GM21529 (cell line): ENCODE data around the gene SRF.

Experiments
- ATAC-seq: cut with Tn5 transposase; IDR thresholded peaks from one replicate; pipeline ENCODE4 v1.9.1; 2021; ENCODE audit not compliant: unreplicated experiment

Gene SRF

GRCh38 chr6:43146709-43147688, 24.1 kb upstream of the SRF start:
- no peak for ATAC-seq

DNA sequence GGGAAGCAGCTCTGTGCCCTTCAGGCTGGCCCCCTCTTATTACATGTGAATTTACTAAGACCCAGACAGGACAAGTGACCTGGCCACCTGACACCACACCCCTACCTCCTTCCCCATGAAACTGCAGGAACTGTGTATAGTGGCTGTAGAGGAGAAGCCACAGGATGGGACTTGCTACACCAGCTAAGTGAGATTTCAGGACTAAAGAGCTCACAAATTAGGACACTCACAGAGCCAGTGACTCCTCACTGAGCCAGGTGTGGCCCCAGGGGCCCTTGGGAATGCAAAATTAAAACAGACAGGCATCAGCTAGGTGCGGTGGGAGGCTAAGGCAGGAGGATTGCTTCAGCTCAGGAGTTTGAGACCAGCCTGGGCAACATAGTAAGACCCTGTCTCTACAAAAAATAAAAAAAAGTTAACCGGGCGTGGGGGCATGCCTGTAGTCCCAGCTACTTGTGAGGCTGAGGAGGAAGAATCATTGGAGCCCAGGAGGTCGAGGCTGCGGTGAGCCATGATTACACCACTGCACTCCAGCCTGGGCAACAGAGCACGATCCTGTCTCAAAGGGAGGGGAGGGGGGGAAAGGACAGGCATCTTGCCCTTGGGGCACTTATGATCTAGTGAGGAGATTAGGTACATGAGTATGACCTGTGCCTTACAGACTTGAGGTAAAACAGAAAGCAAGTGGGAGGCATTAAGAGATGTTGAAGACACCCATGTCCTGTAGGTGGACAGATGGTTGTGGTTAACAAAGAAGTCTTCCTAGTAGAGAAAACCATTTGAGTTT, 23.2 kb upstream of the SRF start:
- ATAC-seq: no peak

- no peak for ATAC-seq
These were observed 21.8 kb upstream of the SRF start for GRCh38 chr6:43149265-43149664.

- ATAC-seq: no peak
These were observed 20.9 kb upstream of the SRF start for GRCh38 chr6:43150051-43150751.

DNA sequence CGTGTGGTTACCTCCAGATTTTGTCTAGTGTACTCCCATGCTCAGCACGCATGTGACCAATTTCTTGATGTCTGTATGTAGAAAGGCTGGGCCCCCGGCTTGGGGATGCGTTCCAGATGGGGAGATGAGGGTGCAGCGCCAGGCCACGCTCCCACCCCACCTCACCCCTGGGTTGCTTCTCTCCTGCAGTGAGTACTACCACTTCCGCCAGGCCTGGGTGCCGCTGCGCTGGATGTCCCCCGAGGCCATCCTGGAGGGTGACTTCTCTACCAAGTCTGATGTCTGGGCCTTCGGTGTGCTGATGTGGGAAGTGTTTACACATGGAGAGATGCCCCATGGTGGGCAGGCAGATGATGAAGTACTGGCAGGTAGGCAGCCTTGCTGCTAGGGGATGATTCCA, 11.5 kb upstream of the SRF start:
- no peak for ATAC-seq

DNA sequence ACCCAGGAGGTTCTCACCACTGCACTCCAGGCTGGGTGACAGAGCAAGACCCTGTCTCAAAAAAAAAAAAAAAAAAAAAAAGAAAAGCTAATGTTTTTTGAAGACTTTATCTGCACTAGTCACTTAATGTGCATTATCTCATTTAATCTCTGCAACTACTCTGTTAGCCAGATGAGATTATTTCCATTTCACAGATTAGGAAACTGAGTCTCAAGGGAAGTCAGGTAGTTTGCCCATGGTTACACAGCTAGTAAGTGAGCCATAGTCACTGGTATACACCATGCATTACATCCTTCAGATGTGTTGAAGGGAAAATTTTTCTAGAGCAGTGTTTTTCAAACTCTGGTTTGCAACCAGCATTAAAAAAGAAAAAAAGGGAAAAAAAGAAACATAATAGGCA, 7.2 kb upstream of the SRF start:
- no peak for ATAC-seq

DNA sequence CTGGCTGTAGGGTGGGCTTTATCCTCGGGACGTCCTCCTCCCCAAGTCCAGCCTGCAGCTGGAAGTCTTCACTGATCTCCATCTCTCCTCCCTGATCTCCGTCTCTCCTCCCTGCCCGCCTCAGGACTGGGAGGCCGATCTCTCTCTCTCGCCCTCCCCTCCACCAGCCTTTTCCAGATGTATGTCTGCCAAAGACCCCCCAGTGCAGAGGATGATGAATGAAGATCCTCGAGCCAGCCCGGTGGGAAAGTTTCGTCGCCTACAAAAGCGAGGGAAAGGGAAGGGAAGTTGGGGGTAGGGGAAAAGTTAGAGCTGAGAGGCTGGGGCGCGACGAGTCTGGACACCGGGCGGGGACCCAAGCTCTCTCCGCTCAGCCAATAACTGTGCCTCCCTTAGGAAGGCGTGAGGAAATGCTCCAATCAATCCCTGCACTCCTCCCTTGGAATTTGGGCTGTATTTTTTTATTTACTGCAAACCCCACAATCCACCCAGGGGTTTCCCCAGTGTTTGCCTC, 595 bp upstream of the SRF start:
- ATAC-seq: no peak

DNA sequence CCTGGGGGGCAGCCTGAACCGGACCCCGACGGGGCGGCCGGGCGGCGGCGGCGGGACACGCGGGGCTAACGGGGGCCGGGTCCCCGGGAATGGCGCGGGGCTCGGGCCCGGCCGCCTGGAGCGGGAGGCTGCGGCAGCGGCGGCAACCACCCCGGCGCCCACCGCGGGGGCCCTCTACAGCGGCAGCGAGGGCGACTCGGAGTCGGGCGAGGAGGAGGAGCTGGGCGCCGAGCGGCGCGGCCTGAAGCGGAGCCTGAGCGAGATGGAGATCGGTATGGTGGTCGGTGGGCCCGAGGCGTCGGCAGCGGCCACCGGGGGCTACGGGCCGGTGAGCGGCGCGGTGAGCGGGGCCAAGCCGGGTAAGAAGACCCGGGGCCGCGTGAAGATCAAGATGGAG, 636 bp downstream of the SRF start:
- ATAC-seq: no peak

DNA sequence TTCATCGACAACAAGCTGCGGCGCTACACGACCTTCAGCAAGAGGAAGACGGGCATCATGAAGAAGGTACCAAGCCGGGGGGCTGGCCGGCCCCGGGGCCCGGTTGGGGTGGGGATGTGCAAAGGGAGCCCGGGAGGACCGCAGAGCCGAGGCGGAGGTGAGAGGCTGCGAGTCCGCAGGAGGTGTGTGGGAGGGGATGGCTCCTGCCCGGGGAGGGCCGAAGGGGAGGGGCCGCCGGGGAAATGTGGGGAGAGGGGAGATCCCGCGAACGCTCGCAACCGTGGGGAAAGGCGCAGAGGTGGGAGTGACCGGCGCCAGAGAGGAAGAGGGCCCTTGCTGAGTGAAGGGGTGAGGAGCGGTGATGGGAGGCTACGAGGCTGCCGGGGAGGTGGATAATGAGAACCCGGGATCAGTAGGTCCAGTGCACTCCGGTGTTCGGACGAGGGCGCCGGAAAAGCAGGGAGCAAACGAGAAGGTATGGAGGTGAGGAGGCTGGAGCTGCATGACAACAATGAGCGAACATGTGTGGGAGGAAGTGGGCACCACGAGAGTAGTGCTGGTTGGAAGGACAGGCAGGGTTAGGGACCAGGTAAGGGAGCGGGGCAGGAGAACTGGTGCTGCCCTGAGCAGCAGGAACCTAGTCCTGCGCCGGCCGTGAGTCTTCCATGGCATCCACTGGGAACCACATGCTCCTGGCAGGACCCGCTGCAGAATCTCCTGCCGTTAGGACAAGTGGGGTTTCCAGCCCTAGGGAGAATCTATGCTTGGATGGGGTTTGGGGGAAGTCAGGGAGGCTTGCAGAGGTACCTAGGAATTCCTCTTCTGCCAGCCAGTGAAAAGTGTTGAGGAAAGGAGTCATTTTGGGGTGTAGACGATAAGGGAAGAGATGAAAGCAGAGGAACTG, 1.3 kb downstream of the SRF start:
- no peak for ATAC-seq

- ATAC-seq: no peak
These were observed 2.7 kb downstream of the SRF start for GRCh38 chr6:43173591-43174262.

- ATAC-seq: peak; percentile 74
These were observed 3.4 kb downstream of the SRF start for GRCh38 chr6:43174263-43175112.

GRCh38 chr6:43175676-43176422, 4.8 kb downstream of the SRF start:
- no peak for ATAC-seq

DNA sequence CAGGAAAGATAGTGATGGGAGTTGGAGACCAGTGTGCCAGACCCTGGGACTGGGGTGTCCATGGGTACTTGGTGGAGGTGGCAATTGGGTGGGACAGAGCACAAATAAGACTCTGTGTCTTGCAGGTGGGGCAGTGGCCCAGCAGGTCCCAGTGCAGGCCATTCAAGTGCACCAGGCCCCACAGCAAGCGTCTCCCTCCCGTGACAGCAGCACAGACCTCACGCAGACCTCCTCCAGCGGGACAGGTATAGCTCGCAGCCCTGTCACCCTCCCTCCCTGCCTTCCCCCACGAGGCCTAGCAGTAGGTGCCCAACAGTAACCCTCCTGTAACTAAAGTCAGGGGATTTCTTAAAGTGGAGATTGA, 5.3 kb downstream of the SRF start:
- ATAC-seq: no peak

GRCh38 chr6:43178150-43178549, 7.1 kb downstream of the SRF start:
- no peak for ATAC-seq

GRCh38 chr6:43178951-43179830, 8.1 kb downstream of the SRF start:
- no peak for ATAC-seq

GRCh38 chr6:43180058-43180457, 9.0 kb downstream of the SRF start:
- no peak for ATAC-seq

GRCh38 chr6:43180985-43181384, 9.9 kb downstream of the SRF start:
- ATAC-seq: no peak
